A549 (cell line): ENCODE measurements around the gene COQ9. TPM values are rescaled to one million over a fixed set of nuclear protein-coding genes. Genes with fewer than 3 reads are reported as not detected.

Experiments
- ATAC-seq, 2 experiments: fragments of 200-7000 bp in 1 of 2; fragments of >200 bp in 1 of 2; cut with Nextera tagmentation in 1 of 2; cut with Tn5 transposase in 1 of 2; 3 replicates each; pipeline versions ENCODE4 v1.8.0 to v1.9.1; 2018 to 2020; ENCODE audit warnings: mild to moderate bottlenecking in 1 of 2, moderate library complexity in 1 of 2
- CTCF ChIA-PET: fragments of 300-600 bp; sonication (Branson Sonifier 250); formaldehyde crosslinking; extraction: SDS; loops from one replicate; lab custom pipeline; 2021; ENCODE audit warnings: antibody characterized with exemption, inconsistent platforms; lab: Yijun Ruan, JAX
- POLR2A ChIA-PET: fragments of 350-600 bp; formaldehyde crosslinking; extraction: SDS; loops from one replicate; lab custom pipeline; 2021; ENCODE audit warnings: antibody characterized with exemption, inconsistent platforms; lab: Yijun Ruan, JAX
- DNase-seq, 2 experiments: peaks; one replicate each; pipeline versions ENCODE4 v3.0.0 to v3.0.0-alpha.2; 2011 to 2016; ENCODE audit warnings: low read depth in 1 of 2, low spot score in 1 of 2
- FAIRE-seq: peaks from 2 replicates; lab custom pipeline; 2011; peaks lifted over from hg19 to GRCh38; lab: Jason Lieb, UNC
- H3K27ac ChIP-seq, 2 experiments: fragments of >200 bp; sonication (Bioruptor Twin); formaldehyde crosslinking; 3 replicates each; pipeline ENCODE4 v1.5.1; 2016 to 2017
- H3K4me1 ChIP-seq: fragments of >200 bp; sonication (Bioruptor Twin); formaldehyde crosslinking; 3 replicates; pipeline ENCODE4 v1.6.1; 2016
- H3K4me2 ChIP-seq: fragments of >200 bp; sonication (Bioruptor Twin); formaldehyde crosslinking; 3 replicates; pipeline ENCODE4 v1.6.1; 2016
- H3K4me3 ChIP-seq: fragments of >200 bp; sonication (Bioruptor Twin); formaldehyde crosslinking; 3 replicates; pipeline ENCODE4 v1.5.1; 2016
- H3K9me3 ChIP-seq: fragments of >200 bp; sonication (Bioruptor Twin); formaldehyde crosslinking; 3 replicates; pipeline ENCODE4 v1.6.1; 2016
- BHLHE40 ChIP-seq: IDR thresholded peaks from 2 replicates; pipeline ENCODE4 v1.6.1; 2012; ENCODE audit warnings: low read depth, low read length, inconsistent platforms
- CBX2 ChIP-seq: fragments of 200-600 bp; sonication (generic); IDR thresholded peaks from 2 replicates; pipeline ENCODE4 v1.6.1; 2016; ENCODE audit warnings: low read depth, mild to moderate bottlenecking, borderline replicate concordance
- CHD2 ChIP-seq: fragments of 150-350 bp; IDR thresholded peaks from 2 replicates; pipeline ENCODE4 v1.6.1; 2014; ENCODE audit warnings: low read length; ENCODE audit not compliant: partially characterized antibody
- EHF ChIP-seq: fragments of 250-450 bp; sonication (Bioruptor Pico); IDR thresholded peaks from 2 replicates; pipeline ENCODE4 v1.5.0; 2020; ENCODE audit warnings: mild to moderate bottlenecking
- EHMT2 ChIP-seq: fragments of 200-600 bp; sonication (generic); IDR thresholded peaks from 2 replicates; pipeline ENCODE4 v1.6.1; 2016; ENCODE audit warnings: antibody characterized with exemption, low read depth, mild to moderate bottlenecking, moderate library complexity
- EP300 ChIP-seq, 2 experiments: fragments of >200 bp; sonication (Bioruptor Twin); formaldehyde crosslinking; IDR thresholded peaks; 2 replicates in 1 of 2; 3 replicates in 1 of 2; pipeline ENCODE4 v1.6.1; 2016 to 2017
- ESRRA ChIP-seq: fragments of 150-350 bp; IDR thresholded peaks from 2 replicates; pipeline ENCODE4 v1.6.1; 2014; ENCODE audit warnings: mild to moderate bottlenecking, low read length, borderline replicate concordance
- FOXS1 ChIP-seq: fragments of 250-450 bp; sonication (Bioruptor Pico); IDR thresholded peaks from 2 replicates; pipeline ENCODE4 v1.5.0; 2020; ENCODE audit warnings: mild to moderate bottlenecking, moderate library complexity
- HDAC2 ChIP-seq: fragments of 200-600 bp; sonication (generic); IDR thresholded peaks from 2 replicates; pipeline ENCODE4 v1.6.1; 2016
- HOXB13 ChIP-seq: fragments of 250-450 bp; sonication (Bioruptor Pico); IDR thresholded peaks from 2 replicates; pipeline ENCODE4 v1.5.0; 2020; ENCODE audit warnings: low read depth, mild to moderate bottlenecking, moderate library complexity
- HOXB5 ChIP-seq: fragments of 250-450 bp; sonication (Bioruptor Pico); IDR thresholded peaks from 2 replicates; pipeline ENCODE4 v1.5.0; 2020; ENCODE audit warnings: mild to moderate bottlenecking, moderate library complexity
- JUN ChIP-seq, 2 experiments: fragments of >200 bp; sonication (Bioruptor Twin); formaldehyde crosslinking; IDR thresholded peaks; 2 replicates in 1 of 2; 3 replicates in 1 of 2; pipeline ENCODE4 v1.6.1; 2016 to 2017
- KDM1A ChIP-seq: fragments of 200-600 bp; sonication (generic); IDR thresholded peaks from 2 replicates; pipeline ENCODE4 v1.6.1; 2016; ENCODE audit warnings: low read depth, mild to moderate bottlenecking
- MAZ ChIP-seq: fragments of 150-350 bp; IDR thresholded peaks from 2 replicates; pipeline ENCODE4 v1.6.1; 2014; ENCODE audit warnings: antibody characterized with exemption, low read depth, low read length, borderline replicate concordance
- NFE2L2 ChIP-seq: fragments of 150-350 bp; conservative IDR thresholded peaks from 2 replicates; pipeline ENCODE4 v1.6.1; 2014; ENCODE audit warnings: low read length
- NPAS2 ChIP-seq: fragments of 250-450 bp; sonication (Bioruptor Pico); IDR thresholded peaks from 2 replicates; pipeline ENCODE4 v1.8.0; 2022; ENCODE audit warnings: mild to moderate bottlenecking, moderate library complexity, borderline replicate concordance
- NR3C1 ChIP-seq: fragments of >200 bp; sonication (Bioruptor Twin); formaldehyde crosslinking; IDR thresholded peaks from 3 replicates; pipeline ENCODE4 v1.6.1; 2017
- RCOR1 ChIP-seq: fragments of 150-350 bp; IDR thresholded peaks from 2 replicates; pipeline ENCODE4 v1.6.1; 2014; ENCODE audit warnings: antibody characterized with exemption, low read length, low read depth
- RNF2 ChIP-seq: fragments of 200-600 bp; sonication (generic); IDR thresholded peaks from 2 replicates; pipeline ENCODE4 v1.6.1; 2016; ENCODE audit warnings: low read depth, mild to moderate bottlenecking, antibody characterized with exemption, moderate library complexity, borderline replicate concordance
- SMC3 ChIP-seq: fragments of >200 bp; sonication (Bioruptor Twin); formaldehyde crosslinking; IDR thresholded peaks from 3 replicates; pipeline ENCODE4 v1.6.1; 2018; ENCODE audit warnings: inconsistent platforms
- SREBF2 ChIP-seq: fragments of 450-650 bp; IDR thresholded peaks from 2 replicates; pipeline ENCODE4 v1.6.1; 2014; ENCODE audit warnings: mild to moderate bottlenecking, moderate library complexity
- TFCP2L1 ChIP-seq: fragments of 250-450 bp; sonication (Bioruptor Pico); IDR thresholded peaks from 2 replicates; pipeline ENCODE4 v1.5.0; 2021; ENCODE audit warnings: mild to moderate bottlenecking
- TP53 ChIP-seq: fragments of 250-450 bp; sonication (Bioruptor Pico); IDR thresholded peaks from 2 replicates; pipeline ENCODE4 v1.5.0; 2021; ENCODE audit warnings: mild to moderate bottlenecking, moderate library complexity
- ZFP36 ChIP-seq: fragments of 450-650 bp; IDR thresholded peaks from 2 replicates; pipeline ENCODE4 v1.6.1; 2014; ENCODE audit warnings: borderline replicate concordance; ENCODE audit not compliant: partially characterized antibody
- ZNF302 ChIP-seq: fragments of 250-450 bp; sonication (Bioruptor Pico); IDR thresholded peaks from 2 replicates; pipeline ENCODE4 v1.9.0; 2021; ENCODE audit warnings: inconsistent platforms, mild to moderate bottlenecking, moderate library complexity
- ZSCAN20 ChIP-seq: fragments of 250-450 bp; sonication (Bioruptor Pico); IDR thresholded peaks from 2 replicates; pipeline ENCODE4 v1.8.0; 2022; ENCODE audit warnings: mild to moderate bottlenecking, moderate library complexity
- WGBS: methylation state at CpG from one replicate; pipeline ENCODE4 v1.1.6; 2017; ENCODE audit errors: missing lambda C conversion rate; 5-methylcytosine and 5-hydroxymethylcytosine counted together
- polyA plus RNA-seq, 4 experiments: library from polyadenylated mRNA; depleted of rRNA in 3 of 4; stranded (reverse); fragments of >200 nt; fragmentation: RNase III in 1 of 4; extraction: RNeasy Plus Mini Kit Qiagen cat#74134 plus additional on column Dnase treatment in 1 of 4; gene quantifications; 2 replicates in 3 of 4; 3 replicates in 1 of 4; pipeline ENCODE4 v1.2.3, GENCODE V29; 2011 to 2017
- TF ChIP-seq, protein P1 (sequence below): fragments of 150-350 bp; IDR thresholded peaks from 2 replicates; pipeline ENCODE4 v1.6.1; 2014; ENCODE audit warnings: low read depth, mild to moderate bottlenecking, low read length
- TF ChIP-seq, protein P2 (sequence below): fragments of >200 bp; sonication (Bioruptor Twin); formaldehyde crosslinking; IDR thresholded peaks from 3 replicates; pipeline ENCODE4 v1.5.1; 2016
- TF ChIP-seq, protein P3 (sequence below): fragments of >200 bp; sonication (Bioruptor Twin); formaldehyde crosslinking; IDR thresholded peaks from 3 replicates; pipeline ENCODE4 v1.6.1; 2016
- TF ChIP-seq, protein P4 (sequence below): fragments of >200 bp; sonication (Bioruptor Twin); formaldehyde crosslinking; IDR thresholded peaks from 2 replicates; pipeline ENCODE4 v1.6.1; 2016

The COQ9 gene
- polyA plus RNA-seq, 2 of the 4 experiments (the other 2 are of a cell fraction) = 47.2 to 109 TPM

GRCh38 chr16:57480754-57481230, 33.5 kb downstream of the COQ9 start:
- FAIRE-seq (no peak), DNase-seq (no peak), ATAC-seq (no peak)
- CTCF ChIA-PET = interaction anchor here (0.8 to 3.9 kb wide), 7 partner anchors 15 to 63 kb away, joined by 3 to 31 read pairs (median 5); partner anchors contain the start of gene POLR2C
- peak overlapping the region; percentile 93 for H3K4me2 ChIP-seq
- H3K27ac ChIP-seq = peak overlapping the region; percentile 96 to 98
- 0 out of 3 replicates have a peak overlapping the region, but pooled peaks have one; percentile 48 for H3K4me3 ChIP-seq
- H3K4me1 ChIP-seq = peaks cover 88% of the 10 kb centered on the region
- TF ChIP-seq JUN (IDR thresholded peaks at IDR 0.05) (peak in 1 of 2 experiments; percentile 52; a peak in 1 of 5 replicates), KDM1A (peak; percentile 92; the same call in 1 of the 2 replicates), ZNF302 (no peak), EHF (CRISPR knock-in tag) (no peak), NPAS2 (no peak), ZFP36 (peak; percentile 84)
- H3K9me3 ChIP-seq = no peaks in the 10 kb centered on the region
- WGBS = 78% methylated on average over 6 of the region's 6 CpGs
- POLR2A ChIA-PET = interaction anchor here (1.0 to 2.4 kb wide), 5 partner anchors 9 to 39 kb away, joined by 4 to 15 read pairs (median 9); partner anchors contain the start of genes CIAPIN1, COQ9 and POLR2C

- Histone ChIP-seq H3K4me1 (peaks cover 82% of the 10 kb centered on the region), H3K4me2 (peak overlapping the region; percentile 93; the same call in 1 of the 3 replicates), H3K9me3 (no peaks in the 10 kb centered on the region), H3K4me3 (no peak overlapping the region), H3K27ac (peak overlapping the region; percentile 96 to 98)
- DNase-seq (no peak), ATAC-seq (no peak), FAIRE-seq (no peak)
- WGBS = 95% methylated on average over 4 of the region's 4 CpGs
- TF ChIP-seq RNF2 = no peak
- TF ChIP-seq HOXB13 (CRISPR knock-in tag) = no peak
- no peak for TF ChIP-seq JUN (IDR thresholded peaks at IDR 0.05)
- no peak for TF ChIP-seq FOXS1 (CRISPR knock-in tag)
- TF ChIP-seq NFE2L2 = no peak
- no peak for TF ChIP-seq ZSCAN20
- no peak for TF ChIP-seq EP300 (IDR thresholded peaks at IDR 0.05)
- no peak for TF ChIP-seq TP53 (CRISPR knock-in tag)
- no peak for TF ChIP-seq HOXB5 (CRISPR knock-in tag)
- no peak for TF ChIP-seq EHF (CRISPR knock-in tag)
- TF ChIP-seq, protein P1, sequence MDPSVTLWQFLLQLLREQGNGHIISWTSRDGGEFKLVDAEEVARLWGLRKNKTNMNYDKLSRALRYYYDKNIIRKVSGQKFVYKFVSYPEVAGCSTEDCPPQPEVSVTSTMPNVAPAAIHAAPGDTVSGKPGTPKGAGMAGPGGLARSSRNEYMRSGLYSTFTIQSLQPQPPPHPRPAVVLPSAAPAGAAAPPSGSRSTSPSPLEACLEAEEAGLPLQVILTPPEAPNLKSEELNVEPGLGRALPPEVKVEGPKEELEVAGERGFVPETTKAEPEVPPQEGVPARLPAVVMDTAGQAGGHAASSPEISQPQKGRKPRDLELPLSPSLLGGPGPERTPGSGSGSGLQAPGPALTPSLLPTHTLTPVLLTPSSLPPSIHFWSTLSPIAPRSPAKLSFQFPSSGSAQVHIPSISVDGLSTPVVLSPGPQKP = no peak
- CTCF ChIA-PET = interaction anchor here (0.9 to 3.9 kb wide), 7 partner anchors 15 to 65 kb away, joined by 3 to 31 read pairs (median 5); partner anchors contain the start of gene POLR2C
- POLR2A ChIA-PET = interaction anchor here (1.1 to 2.4 kb wide), 3 partner anchors 10 to 34 kb away, joined by 9 to 15 read pairs (median 11); partner anchors contain the start of genes CIAPIN1, COQ9 and POLR2C
Observed at GRCh38 chr16:57481421-57481820, 34.1 kb downstream of the COQ9 start.

DNA sequence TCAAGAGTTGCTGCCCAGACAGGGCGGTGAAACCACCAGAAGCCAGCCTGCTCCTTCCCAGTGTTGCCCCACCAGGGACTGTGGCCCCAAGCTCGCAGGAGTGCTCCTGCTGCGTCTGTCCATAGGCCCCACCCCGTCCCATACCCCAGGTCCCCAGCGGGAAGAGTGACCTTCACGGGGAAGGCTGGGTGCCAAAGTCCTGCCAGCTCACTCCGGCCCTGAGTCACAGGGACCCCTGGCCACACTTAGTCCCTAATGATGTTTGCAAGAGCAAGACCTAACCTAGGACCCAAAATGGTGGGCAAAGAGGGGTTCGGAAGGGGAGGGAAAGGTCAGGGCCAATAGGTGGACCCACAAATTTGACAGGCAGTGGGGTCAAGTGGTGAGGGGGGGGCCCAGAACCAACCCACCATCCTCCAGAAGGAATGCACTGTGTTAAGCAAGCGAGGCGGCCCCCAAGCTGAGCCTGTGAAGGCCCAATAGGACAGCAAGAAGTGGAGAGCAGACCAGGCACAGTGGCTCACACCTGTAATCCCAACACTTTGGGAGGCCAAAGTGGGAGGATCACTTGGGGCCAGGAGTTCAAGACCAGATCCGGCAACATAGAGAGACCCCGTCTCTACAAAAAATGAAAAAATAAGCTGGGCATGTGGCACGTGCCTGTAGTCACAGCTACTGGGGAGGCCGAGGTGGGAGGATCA, 35.7 kb downstream of the COQ9 start:
- H3K27ac ChIP-seq = peak overlapping the region in 1 of 2 experiments; percentile 66; a peak in 3 of 6 replicates
- H3K4me2 ChIP-seq = peak overlapping the region; percentile 30; the same call in 1 of the 3 replicates
- DNase-seq (no peak), ATAC-seq (no peak), FAIRE-seq (no peak)
- ChIA-PET CTCF (interaction anchor here (0.6 to 8.9 kb wide), 7 partner anchors 7 to 267 kb away, joined by 3 to 70 read pairs (median 3); partner anchors contain the start of gene POLR2C), POLR2A (no interaction called here)
- H3K9me3 ChIP-seq = no peaks in the 10 kb centered on the region
- H3K4me1 ChIP-seq = peaks cover 77% of the 10 kb centered on the region
- H3K4me3 ChIP-seq = no peak overlapping the region
- WGBS = 74% methylated on average over 10 of the region's 14 CpGs
- TF ChIP-seq BHLHE40 = no peak
- TF ChIP-seq, protein P2, sequence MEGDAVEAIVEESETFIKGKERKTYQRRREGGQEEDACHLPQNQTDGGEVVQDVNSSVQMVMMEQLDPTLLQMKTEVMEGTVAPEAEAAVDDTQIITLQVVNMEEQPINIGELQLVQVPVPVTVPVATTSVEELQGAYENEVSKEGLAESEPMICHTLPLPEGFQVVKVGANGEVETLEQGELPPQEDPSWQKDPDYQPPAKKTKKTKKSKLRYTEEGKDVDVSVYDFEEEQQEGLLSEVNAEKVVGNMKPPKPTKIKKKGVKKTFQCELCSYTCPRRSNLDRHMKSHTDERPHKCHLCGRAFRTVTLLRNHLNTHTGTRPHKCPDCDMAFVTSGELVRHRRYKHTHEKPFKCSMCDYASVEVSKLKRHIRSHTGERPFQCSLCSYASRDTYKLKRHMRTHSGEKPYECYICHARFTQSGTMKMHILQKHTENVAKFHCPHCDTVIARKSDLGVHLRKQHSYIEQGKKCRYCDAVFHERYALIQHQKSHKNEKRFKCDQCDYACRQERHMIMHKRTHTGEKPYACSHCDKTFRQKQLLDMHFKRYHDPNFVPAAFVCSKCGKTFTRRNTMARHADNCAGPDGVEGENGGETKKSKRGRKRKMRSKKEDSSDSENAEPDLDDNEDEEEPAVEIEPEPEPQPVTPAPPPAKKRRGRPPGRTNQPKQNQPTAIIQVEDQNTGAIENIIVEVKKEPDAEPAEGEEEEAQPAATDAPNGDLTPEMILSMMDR = no peak
- no peak for TF ChIP-seq CBX2
- no peak for TF ChIP-seq RCOR1
- TF ChIP-seq MAZ = no peak
- no peak for TF ChIP-seq ESRRA
- no peak for TF ChIP-seq TFCP2L1
- TF ChIP-seq, protein P3, sequence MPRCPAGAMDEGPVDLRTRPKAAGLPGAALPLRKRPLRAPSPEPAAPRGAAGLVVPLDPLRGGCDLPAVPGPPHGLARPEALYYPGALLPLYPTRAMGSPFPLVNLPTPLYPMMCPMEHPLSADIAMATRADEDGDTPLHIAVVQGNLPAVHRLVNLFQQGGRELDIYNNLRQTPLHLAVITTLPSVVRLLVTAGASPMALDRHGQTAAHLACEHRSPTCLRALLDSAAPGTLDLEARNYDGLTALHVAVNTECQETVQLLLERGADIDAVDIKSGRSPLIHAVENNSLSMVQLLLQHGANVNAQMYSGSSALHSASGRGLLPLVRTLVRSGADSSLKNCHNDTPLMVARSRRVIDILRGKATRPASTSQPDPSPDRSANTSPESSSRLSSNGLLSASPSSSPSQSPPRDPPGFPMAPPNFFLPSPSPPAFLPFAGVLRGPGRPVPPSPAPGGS = no peak
- TF ChIP-seq, protein P4, sequence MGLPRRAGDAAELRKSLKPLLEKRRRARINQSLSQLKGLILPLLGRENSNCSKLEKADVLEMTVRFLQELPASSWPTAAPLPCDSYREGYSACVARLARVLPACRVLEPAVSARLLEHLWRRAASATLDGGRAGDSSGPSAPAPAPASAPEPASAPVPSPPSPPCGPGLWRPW = no peak
- TF ChIP-seq SREBF2 = no peak
- TF ChIP-seq EP300 (IDR thresholded peaks at IDR 0.05) = no peak
- TF ChIP-seq HOXB5 (CRISPR knock-in tag) = no peak
- no peak for TF ChIP-seq CHD2
- TF ChIP-seq KDM1A = no peak
- no peak for TF ChIP-seq EHMT2
- TF ChIP-seq NR3C1 = no peak
- no peak for TF ChIP-seq HDAC2
- no peak for TF ChIP-seq SMC3
